Measurements from ENCODE around the gene FHIT. TPM values are rescaled to one million over a fixed set of nuclear protein-coding genes. Genes with fewer than 3 reads are reported as not detected.

The FHIT gene
- total RNA-seq, 4 donors from 2014 or later: 7.5 to 20.1 (median 13.5) TPM

DNA sequence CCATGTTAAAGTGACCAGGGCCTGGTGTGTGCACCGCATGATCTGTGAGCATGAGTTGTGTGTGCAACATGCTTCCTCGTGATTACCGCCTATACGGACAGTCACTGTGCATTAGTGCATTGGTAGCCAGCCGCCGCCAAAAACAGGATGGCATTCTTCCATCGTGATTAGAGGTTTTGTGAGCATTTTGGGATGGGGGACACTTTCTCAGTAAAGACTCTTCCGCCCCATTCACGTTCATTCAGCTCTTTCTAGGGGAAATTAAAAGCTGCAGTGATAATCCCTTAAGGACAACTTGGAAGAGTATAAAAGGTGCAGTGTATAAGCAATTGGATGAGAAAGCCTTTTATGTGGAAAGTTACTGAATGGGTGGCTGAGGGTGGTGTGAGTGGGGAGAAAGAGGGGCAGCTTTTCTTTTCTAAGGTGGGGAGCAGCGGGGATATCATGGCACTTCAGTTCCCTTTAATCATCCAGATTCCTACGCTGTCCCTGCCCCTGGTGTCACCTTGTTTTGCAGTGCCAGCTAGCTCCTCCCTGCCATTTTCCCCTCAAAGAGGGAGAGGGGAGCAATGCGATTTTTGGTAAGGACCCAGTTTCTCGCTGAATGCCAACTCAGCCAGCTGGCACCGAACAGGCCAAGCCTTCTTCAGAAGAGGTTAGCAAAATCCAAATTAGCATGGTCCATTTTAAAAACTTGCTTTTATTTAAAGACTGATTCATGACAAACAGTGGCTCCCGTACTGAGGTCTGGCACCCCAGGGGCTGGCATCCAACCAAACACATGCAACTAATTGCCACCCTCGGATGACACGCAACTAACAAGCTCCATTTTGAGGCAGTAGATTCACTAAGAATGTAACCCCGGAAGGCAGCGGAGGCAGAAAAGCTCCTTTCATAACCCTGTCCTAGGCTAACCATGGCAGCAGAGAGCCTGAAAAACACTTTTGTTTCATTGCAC is 447.8 kb downstream of the FHIT start:
- Histone ChIP-seq H3K27ac (no peak overlapping the region), H3K4me3 (no peak overlapping the region), H3K36me3 (no peaks in the 10 kb centered on the region), H3K9me3 (no peaks in the 10 kb centered on the region), H3K27me3 (no peaks in the 10 kb centered on the region), H3K4me1 (no peaks in the 10 kb centered on the region)
- no peak for TF ChIP-seq EP300 (IDR thresholded peaks at IDR 0.05; ENCODE audit: low read depth)
- TF ChIP-seq, protein P1, sequence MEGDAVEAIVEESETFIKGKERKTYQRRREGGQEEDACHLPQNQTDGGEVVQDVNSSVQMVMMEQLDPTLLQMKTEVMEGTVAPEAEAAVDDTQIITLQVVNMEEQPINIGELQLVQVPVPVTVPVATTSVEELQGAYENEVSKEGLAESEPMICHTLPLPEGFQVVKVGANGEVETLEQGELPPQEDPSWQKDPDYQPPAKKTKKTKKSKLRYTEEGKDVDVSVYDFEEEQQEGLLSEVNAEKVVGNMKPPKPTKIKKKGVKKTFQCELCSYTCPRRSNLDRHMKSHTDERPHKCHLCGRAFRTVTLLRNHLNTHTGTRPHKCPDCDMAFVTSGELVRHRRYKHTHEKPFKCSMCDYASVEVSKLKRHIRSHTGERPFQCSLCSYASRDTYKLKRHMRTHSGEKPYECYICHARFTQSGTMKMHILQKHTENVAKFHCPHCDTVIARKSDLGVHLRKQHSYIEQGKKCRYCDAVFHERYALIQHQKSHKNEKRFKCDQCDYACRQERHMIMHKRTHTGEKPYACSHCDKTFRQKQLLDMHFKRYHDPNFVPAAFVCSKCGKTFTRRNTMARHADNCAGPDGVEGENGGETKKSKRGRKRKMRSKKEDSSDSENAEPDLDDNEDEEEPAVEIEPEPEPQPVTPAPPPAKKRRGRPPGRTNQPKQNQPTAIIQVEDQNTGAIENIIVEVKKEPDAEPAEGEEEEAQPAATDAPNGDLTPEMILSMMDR (IDR thresholded peaks at IDR 0.05): no peak
- TF ChIP-seq POLR2AphosphoS5 (IDR thresholded peaks at IDR 0.05): no peak
- no peak for TF ChIP-seq POLR2A (IDR thresholded peaks at IDR 0.05)
- WGBS, 2 donors (ENCODE audit: low coverage in 1 of 2): 91% methylated on average over 19 of the region's 19 CpGs; no CpG with 5 or more reads in 1 of the 2 donors
- no peak for DNase-seq
- in situ Hi-C loops (cut with MboI; ENCODE audit: low pct_ligation_motif_present in 1 of 4, low pct_unique_long_range_greater_than_20kb in 1 of 4, low sequenced_read_pairs in 3 of 4) (no loop called here), intact Hi-C loops (cut with DNase I; ENCODE audit: low total_unique reads) (no loop called here)

DNA sequence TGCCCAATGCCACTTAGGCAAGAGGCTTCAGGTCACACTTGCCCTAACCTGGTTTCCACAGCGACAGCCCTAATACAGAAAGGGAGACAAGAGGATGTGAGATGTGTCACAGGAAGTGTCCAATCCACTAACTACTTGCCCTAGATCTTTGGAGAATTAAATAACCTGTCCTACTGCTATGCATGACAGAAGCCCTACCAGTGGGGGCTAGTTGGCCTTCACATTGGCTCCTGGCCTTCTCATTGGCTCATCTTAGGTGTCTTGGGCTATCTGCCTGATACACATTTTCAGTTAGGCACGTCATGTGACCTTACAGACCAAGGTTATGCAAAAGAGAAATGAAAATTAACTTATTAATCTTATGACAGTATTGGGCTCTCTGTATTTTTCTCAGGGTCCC is 449.9 kb downstream of the FHIT start:
- no peak overlapping the region for H3K4me3 ChIP-seq
- H3K9me3 ChIP-seq: no peaks in the 10 kb centered on the region
- H3K36me3 ChIP-seq: no peaks in the 10 kb centered on the region
- in situ Hi-C loops (cut with MboI; ENCODE audit: low pct_ligation_motif_present in 1 of 4, low pct_unique_long_range_greater_than_20kb in 1 of 4, low sequenced_read_pairs in 3 of 4): no loop called here
- no peak for DNase-seq
- H3K4me1 ChIP-seq: no peaks in the 10 kb centered on the region
- no peak overlapping the region for H3K27ac ChIP-seq
- intact Hi-C loops (cut with DNase I; ENCODE audit: low total_unique reads): no loop called here
- WGBS, 2 donors (ENCODE audit: low coverage in 1 of 2): 77 to 90% methylated on average over 2 of the region's 2 CpGs
- no peaks in the 10 kb centered on the region for H3K27me3 ChIP-seq
- TF ChIP-seq POLR2A (IDR thresholded peaks at IDR 0.05): no peak
- TF ChIP-seq, protein P1 (IDR thresholded peaks at IDR 0.05): no peak
- no peak for TF ChIP-seq POLR2AphosphoS5 (IDR thresholded peaks at IDR 0.05)
- TF ChIP-seq EP300 (IDR thresholded peaks at IDR 0.05; ENCODE audit: low read depth): no peak

DNA sequence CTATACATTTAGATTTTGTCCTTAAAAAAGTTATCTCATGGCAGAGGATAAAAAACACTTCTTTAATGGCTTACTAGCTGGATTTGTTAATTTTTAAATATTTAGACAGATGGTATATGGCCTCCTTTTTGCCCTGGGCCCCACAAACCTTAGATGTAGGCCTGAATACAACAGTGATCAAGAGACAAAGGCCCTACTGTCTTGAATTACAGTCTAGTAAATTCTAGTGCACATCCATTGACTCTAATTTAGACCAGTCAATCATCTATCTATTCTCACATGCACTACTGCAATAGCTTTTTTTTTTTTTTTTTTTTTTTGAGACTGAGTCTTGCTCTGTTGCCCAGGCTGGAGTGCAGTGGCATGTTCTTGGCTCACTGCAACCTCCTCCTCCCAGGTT is 452.8 kb downstream of the FHIT start:
- DNase-seq: no peak
- no peak overlapping the region for H3K4me3 ChIP-seq
- in situ Hi-C loops (cut with MboI; ENCODE audit: low pct_ligation_motif_present in 1 of 4, low pct_unique_long_range_greater_than_20kb in 1 of 4, low sequenced_read_pairs in 3 of 4): no loop called here
- TF ChIP-seq EP300 (IDR thresholded peaks at IDR 0.05; ENCODE audit: low read depth) (no peak), POLR2AphosphoS5 (IDR thresholded peaks at IDR 0.05) (no peak), POLR2A (IDR thresholded peaks at IDR 0.05) (no peak)
- TF ChIP-seq, protein P1 (IDR thresholded peaks at IDR 0.05): no peak
- intact Hi-C loops (cut with DNase I; ENCODE audit: low total_unique reads): loop anchor here (5.0 kb wide), 1 partner anchor 1424 kb away; no protein-coding TSS in a partner anchor
- no peak overlapping the region for H3K27ac ChIP-seq
- no peaks in the 10 kb centered on the region for H3K4me1 ChIP-seq
- H3K36me3 ChIP-seq: no peaks in the 10 kb centered on the region
- H3K27me3 ChIP-seq: no peaks in the 10 kb centered on the region
- no peaks in the 10 kb centered on the region for H3K9me3 ChIP-seq

DNA sequence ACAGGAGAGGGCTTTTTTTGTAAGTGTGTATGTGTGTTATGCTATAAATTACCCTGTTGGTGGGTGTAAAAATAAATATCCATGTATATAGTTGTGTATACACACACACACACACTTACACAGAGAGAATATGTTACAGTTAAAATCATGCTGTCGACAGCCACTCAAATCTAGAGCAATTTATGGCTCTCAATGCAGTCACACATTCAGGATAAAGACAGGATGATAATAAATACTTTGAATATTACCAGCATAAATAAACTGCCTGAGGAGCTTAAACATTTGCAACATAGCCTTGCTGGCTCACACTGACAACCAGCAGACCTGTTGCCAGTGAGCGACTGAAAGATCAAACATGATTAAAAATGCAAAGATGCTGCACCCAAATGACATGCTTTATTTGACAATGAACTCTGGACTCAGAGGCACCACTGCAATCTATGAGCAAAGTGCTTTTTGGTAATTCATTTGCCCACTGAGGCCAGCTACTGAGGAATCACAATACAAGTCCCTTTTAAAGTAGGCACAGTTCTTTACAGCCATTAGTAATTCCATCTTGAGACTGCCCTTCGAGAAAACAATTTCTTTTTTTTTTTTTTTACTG is 458.9 kb downstream of the FHIT start:
- in situ Hi-C loops (cut with MboI; ENCODE audit: low pct_ligation_motif_present in 1 of 4, low pct_unique_long_range_greater_than_20kb in 1 of 4, low sequenced_read_pairs in 3 of 4) (no loop called here), intact Hi-C loops (cut with DNase I; ENCODE audit: low total_unique reads) (no loop called here)
- Histone ChIP-seq H3K4me1 (no peaks in the 10 kb centered on the region), H3K36me3 (no peaks in the 10 kb centered on the region), H3K4me3 (no peak overlapping the region), H3K27ac (no peak overlapping the region), H3K9me3 (no peaks in the 10 kb centered on the region), H3K27me3 (no peaks in the 10 kb centered on the region)
- WGBS, 2 donors (ENCODE audit: low coverage in 1 of 2): 38 to 41% methylated on average over 3 of the region's 3 CpGs
- TF ChIP-seq EP300 (IDR thresholded peaks at IDR 0.05; ENCODE audit: low read depth) (no peak), POLR2AphosphoS5 (IDR thresholded peaks at IDR 0.05) (no peak), POLR2A (IDR thresholded peaks at IDR 0.05) (no peak)
- TF ChIP-seq, protein P1 (IDR thresholded peaks at IDR 0.05): no peak
- no peak for DNase-seq

All from transverse colon (tissue), 4 donors.